ENCODE measurements around the gene CD300LB.

The CD300LB gene

GRCh38 chr17:74474043-74474792, 57.1 kb downstream of the CD300LB start:
- peak; percentile 84 for DNase-seq (ENCODE audit: low read depth, low spot score)
- H3K4me3 ChIP-seq (ENCODE audit: low read length), result peak overlapping the region; percentile 29

- no peak overlapping the region for H3K4me3 ChIP-seq (ENCODE audit: low read length)
- DNase-seq (ENCODE audit: low read depth, low spot score), result no peak
Observed at GRCh38 chr17:74473294-74473693, 58.0 kb downstream of the CD300LB start.

- DNase-seq (ENCODE audit: low read depth, low spot score), result no peak
- H3K4me3 ChIP-seq (ENCODE audit: low read length), result no peak overlapping the region
Observed at GRCh38 chr17:74472890-74473289, 58.4 kb downstream of the CD300LB start.

GRCh38 chr17:74471341-74471740, 59.9 kb downstream of the CD300LB start:
- H3K4me3 ChIP-seq (ENCODE audit: low read length), result no peak overlapping the region
- no peak for DNase-seq (ENCODE audit: low read depth, low spot score)
